Islet of Langerhans (tissue), 1 donor: ENCODE results near the gene PTPRT.
"Not testable (repeated sequence)": the region's sequence is repeated elsewhere in the genome, so short reads cannot be mapped to it uniquely, and the experiment has no call there.

Experiments used
- FAIRE-seq: peaks from one replicate; lab custom pipeline; 2011; peaks lifted over from hg19 to GRCh38; lab: Jason Lieb, UNC

The PTPRT gene

DNA sequence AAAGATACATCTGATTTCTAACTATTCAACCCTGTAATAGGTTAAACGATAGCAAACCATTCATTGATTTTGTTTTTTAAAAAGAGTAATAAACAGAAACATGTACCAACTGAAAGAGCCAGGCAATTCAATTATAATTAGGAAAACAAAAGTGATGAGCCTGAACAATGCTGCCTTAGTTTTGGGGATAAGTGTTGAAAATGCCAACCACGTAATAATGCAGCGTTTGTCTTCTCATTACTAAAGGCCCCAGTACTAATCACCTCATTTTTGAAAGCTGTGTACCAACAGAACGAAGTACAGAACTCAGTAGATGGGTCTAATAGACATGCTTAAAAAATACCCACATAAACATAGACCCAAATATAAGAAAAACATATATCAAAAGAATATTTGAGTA is 907.9 kb downstream of the PTPRT start:
- FAIRE-seq: no peak

DNA sequence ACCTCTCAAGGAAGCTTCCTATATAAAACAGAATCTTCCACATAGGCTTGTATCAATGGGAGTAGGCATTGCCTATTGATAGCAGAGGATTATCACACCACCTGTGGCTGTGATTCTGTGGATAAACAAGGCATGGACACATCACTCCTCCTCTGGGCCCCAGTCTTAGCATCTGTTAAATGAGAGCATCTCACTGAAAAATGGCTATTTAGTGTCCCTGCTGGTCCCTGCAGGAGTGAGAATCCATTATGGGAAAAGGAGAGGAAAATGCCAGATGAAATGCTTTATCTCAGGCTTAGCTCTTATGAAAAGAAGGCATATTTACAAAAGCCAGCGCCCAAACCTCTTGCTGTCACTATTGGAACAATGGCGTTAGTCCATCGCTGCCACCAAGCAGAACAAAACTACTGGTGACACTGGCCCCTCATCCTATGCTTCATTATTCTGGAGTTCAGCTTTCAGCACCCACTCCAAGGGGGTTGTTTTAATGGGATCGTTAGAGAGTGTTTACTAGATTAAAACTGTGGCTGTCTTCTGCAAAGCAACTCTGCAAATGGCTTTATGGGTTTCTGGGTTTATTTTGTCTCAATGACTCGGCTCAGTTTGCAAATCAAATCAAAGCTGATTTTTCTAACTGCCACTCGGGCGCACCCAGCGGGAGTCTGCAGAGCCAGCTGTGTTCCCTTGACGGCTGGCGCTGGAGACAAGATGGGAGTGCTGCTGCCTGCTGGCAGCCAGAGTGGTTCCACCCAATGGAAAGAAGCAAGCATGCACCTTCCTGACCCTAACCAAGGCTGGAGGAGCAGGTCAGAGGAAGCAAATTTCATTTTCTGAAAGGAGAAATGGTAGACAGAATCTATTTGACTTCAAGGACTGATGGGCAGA is 912.7 kb downstream of the PTPRT start:
- no peak for FAIRE-seq

DNA sequence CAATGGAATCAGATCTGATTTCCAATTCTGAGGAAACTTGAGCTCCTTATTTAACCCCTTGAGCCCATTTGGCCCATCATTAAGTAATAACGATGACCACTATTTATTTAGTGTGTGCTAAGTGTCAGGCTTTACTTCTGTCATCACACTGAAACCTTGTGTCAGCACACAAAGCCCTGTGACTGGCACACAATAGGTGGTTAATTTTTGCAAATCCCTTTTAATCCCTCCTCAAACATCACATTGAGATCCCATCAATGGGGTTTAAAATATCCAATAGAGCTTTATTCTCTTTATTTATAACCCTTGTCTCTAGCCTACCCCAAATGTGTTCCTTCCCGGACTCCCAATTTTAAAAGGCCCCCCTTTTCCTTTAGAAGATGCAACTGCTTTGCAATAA is 914.7 kb downstream of the PTPRT start:
- FAIRE-seq: no peak

DNA sequence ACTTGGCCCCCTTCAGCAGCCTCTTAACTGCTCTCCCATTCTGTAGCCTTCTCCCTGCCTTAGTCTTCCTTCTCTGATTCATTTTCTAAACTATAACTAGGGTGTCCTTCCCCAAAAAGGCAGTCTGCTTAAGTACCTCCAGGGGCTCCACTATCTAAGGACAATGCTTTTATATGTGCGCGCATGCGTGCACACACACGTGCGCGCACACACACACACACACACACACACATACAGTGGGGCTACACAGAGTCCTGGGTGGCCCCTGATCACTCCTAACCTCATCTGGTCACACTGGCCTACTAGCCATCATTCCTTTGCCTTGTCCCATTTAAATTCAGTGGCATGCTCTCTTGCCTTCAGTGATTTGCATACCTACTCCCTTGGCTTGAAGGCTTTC is 917.2 kb downstream of the PTPRT start:
- no peak for FAIRE-seq

DNA sequence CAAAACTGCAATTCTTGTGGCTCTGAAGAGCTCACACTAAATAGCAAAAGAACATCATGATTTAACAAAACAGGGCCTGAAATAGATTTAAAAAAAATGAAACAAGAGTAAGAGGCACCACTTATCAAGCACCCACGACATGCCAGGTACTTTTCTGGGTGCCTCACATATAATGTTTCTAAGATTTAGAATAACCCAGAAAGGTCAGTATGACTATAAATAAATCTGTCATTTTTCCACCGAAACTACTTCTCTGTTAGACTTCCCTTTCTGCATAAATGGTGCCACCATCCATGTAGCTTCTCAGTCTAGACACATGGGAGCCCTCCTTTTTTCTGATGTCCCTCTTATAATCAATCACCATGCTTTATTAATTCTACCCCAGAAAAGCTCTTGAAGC is 919.2 kb downstream of the PTPRT start:
- no peak for FAIRE-seq

DNA sequence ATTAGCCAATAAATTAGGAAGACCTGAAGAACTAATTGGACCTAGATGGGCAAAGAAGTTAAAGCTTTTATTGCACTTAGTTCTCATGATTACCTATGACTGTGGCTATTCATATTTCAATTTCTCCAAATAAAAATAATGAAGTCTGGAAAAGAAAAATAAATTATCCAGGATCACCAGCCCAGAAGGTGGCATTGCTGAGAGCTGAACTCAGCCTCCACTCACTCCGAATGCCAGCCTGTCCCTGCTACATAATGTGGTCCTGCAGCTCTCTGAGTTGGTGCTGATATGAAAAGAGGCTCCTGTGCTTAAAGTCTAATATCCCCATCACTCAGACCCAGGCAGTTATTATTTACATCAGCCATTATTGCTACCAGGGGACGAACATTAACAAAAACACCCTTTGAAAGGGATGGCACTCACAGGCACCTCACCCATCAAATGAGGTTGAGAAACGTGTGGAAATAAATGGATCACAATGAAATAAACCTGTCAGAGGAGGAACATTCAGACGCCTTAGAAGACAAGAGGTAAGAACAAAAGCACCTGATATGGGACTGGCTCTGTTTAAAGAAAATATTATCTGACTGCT is 921.8 kb downstream of the PTPRT start:
- no peak for FAIRE-seq

DNA sequence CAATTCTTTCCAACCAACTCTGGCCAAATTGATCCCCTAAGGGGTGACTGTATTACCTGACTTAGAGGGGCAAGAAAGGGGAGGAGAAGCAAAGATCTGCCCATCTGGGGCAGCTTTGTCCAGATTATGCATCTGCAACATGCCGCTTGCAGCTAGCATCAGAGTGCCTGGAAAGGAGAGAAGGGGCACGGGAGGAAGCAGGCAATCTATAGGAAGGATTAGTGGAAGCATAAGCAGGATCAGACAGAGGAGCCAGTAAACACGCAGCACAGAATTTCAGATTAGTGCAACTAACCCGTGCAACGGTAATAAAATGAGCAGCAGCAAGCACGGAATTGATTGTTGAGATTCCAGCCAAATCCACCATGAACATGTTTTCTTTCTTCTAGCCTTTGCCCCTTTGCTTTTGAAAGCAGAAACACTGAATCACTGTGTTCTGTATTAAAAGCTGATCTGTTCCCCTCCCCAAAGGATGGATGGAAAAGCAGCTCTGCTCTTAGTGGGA is 927.9 kb downstream of the PTPRT start:
- no peak for FAIRE-seq

DNA sequence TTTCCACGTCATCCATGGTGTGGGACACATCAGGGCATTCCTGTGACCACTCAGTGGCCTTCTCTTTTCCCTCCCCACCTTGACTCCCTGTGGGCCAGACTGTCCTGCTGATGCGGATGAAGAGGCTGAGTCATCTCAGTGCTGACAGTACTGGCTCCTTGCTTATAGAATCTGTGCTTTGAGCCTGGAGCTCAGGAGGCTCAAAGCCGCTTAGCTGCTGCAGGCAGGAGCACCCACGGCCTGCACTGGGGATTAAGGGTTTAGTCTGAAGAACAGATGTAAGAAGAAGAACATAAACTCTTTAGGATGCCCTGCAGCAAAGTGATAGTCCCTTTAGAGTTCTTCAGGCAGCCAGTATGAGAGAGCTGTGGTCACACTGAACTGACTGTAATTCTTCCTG is 929.5 kb downstream of the PTPRT start:
- no peak for FAIRE-seq

DNA sequence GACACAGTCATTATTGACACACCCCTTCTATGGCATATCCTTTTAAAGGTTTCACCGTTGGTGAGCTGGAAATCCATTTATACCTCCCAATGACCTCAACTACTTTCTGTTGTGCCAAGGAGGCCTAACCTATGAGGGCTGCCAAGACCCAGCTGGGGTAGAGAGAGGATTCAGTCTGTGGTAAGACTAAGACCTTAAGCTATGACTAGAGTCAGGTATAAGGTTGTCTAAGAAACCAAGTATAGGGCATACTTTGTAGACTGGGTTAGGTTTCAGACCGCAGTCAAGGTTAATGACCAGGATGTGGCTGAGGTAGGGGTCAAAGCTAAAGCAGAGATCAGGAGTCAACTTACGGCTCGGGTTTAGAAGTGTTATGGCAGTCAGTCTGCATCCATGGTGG is 930.3 kb downstream of the PTPRT start:
- FAIRE-seq: no peak

DNA sequence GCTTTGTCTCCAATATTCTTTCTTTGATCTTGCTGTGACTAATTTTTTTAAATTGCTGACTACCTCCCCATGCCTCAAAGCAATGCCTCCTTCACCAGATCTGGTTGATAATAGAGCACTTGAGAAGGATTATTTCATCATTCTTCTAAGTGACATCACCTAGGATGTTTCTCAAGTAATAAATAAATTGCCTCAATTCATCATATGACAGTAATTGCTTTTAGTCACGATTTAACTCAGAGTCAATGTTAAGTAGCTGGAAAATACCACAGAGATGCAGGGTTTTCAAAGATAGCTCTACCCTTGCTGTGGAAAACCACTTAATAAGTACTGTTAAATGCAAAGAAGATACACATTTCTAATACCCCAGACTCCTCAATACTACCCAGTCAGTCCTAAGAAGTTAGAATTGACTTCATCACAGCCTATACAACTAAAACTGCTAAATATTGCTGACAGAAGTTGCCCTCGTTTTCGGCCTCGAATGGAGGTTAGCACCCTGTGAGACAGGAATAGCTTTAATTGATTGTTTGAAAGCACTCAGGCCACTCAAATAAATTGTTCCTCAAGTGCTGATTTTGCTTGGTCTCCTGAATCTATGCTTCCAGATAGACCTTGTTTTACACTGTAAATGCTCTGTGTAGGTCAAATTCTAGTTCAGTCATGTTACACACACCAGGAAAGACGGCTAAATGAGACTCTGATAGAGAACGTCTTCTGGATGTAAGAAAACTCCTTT is 931.0 kb downstream of the PTPRT start:
- no peak for FAIRE-seq

DNA sequence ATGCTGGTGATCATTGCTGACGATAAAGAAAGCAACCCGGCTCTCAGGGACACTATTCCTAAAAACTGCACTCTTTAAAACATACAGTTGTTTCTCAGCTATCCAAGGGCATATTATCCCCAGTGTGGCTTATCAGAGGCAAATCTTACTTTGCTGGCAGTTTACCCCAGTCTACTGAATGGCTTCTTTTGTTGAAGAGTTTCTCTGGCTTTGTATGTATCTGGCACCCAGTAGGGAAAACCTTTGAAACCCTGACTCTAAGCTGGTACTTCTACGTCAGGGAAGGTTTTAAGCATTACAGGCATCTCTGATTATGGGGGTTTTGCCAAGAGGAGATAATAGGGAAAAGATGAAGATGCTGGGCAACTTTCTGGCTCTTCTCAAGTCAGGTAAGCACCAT is 933.9 kb downstream of the PTPRT start:
- FAIRE-seq: no peak

DNA sequence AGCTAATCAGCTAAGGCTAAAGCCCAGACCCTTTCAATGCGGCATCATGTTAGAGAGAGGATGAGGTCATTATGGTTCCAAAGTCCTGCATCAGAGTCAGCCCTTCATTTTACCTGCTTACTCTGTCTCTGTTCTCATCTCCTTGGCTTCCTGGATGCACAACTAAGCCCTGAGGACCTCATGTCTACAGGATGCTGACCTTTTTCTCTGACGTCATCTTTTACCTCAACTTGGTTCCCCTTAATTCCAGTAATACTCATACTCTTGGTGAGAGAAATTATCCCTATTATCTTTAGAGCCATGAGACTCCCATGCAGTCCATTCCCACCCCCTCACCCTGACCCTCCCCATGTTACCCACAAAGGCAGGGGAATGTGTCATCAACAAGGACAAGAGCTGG is 935.0 kb downstream of the PTPRT start:
- FAIRE-seq: no peak

DNA sequence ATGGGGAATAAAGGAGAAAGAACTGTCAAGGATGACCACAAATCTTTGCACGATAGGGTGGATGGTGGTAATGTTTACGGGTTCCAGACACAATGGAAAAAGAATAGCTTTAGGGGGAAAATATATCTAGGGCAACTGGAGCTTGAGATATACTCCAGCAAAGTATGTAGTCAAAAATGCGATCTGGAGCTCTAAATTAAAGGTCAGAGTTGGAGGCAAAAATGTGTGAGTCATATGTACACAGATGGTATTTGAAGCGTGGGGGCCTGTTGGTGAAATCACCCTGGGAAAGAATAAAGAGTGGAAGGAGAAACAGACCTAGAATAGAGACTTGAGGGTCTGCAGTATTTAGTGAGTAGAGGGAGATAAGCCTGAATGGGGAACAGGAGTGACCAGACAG is 937.6 kb downstream of the PTPRT start:
- FAIRE-seq: no peak

DNA sequence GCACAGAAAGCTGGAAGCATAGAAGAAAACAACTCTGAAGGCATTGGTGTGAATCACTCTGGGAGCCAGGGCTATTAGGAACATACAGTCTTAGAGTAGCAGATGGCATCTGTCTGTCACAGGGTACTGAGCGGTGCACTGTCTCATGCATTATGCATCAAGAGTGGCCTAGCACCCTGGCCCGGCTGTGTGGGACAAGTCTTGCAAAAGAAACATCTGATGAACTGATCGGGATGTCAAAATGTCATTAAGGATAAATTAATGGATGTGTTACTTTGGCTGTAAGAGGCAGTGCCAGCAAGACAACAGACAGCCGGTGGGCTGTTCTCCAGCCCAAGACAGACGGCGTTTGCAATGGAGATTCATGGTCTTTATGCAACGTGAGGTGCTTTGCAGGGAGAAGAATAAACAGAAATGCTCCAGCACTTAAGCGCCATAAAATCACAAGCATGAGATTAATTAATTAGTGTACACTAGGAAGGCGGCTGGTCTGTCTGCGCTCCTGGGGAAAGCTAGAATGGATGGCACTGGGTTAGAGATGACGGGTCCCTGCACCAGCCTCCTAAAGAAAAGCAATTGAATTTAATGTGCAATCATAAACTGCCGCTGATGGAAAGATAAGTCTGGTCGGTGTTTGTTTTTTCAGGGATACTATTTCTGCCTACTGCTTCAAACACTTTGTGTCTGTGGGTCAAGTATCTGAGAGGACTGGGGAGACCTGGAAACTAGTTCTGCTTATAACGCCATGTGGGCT is 970.9 kb downstream of the PTPRT start:
- FAIRE-seq: no peak

DNA sequence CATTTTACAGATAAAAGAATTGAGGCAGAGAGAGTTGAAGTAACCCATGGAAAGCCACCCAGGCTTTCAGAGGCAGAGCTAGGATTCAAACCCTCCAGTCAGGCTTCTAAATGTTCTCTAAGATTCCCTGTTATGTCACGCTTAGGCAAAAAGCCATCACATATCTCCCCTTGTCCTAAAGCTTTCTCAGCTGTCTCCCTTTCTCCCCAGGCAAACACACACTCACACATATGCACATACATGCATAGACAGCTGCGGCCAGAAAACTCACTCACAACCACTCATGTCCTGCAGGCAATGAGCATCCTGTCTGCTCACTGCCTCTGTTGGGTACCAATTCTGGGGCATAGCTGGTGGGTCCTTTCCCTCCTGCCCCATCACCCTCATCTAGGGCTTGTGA is 975.6 kb downstream of the PTPRT start:
- no peak for FAIRE-seq

DNA sequence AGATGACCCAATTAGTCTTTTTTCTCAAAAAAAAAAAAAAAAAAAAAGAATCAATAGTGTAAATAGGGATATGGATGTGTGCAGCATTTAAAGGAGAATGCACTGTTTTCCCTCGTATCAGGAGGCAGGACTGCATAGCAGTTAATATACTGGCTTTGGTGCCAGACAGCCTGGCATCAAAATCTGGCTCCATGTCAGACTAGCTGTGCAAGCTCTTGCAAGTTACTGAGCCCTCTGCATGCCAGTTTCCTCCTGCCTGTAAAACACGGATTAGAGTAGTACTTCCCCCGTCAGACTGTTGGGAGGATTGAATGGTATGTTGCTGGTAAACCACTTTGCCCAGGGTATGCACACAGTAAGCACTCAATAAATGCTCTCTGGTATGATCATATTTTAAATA is 977.3 kb downstream of the PTPRT start:
- FAIRE-seq: no peak

DNA sequence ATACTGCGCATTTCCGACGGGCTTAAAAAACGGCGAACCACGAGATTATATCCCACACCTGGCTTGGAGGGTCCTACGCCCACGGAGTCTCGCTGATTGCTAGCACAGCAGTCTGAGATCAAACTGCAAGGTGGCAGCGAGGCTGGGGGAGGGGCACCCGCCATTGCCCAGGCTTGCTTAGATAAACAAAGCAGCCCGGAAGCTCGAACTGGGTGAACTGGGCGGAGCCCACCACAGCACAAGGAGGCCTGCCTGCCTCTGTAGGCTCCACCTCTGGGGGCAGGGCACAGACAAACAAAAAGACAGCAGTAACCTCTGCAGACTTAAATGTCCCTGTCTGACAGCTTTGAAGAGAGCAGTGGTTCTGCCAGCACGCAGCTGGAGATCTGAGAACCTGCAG is 983.1 kb downstream of the PTPRT start:
- FAIRE-seq: not testable (repeated sequence)

DNA sequence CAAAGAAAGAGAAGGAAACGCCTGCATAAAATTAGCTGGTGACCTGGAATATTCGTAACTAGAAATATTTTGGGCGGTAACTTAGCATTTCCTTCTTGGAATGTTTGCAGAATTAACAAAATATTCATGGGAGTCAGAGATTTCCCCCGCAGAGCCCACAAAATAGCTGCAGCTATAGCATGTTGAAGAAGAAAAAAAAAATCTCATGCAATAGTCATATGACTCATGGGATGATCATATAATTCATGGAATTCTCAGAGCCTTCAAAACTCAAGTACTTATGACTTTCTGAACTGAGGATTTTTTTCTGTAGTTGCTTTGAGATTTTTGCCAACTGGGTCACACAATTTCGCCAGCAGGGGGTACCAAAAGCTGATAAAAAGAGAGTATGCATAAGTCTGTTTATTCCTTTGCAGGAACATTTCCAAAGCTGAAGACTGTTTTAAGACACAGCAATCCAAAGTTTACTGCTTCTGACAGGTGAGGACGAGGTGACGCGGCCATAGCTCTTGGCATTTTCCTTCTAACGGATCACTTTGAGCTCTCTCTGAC is 985.5 kb downstream of the PTPRT start:
- no peak for FAIRE-seq

DNA sequence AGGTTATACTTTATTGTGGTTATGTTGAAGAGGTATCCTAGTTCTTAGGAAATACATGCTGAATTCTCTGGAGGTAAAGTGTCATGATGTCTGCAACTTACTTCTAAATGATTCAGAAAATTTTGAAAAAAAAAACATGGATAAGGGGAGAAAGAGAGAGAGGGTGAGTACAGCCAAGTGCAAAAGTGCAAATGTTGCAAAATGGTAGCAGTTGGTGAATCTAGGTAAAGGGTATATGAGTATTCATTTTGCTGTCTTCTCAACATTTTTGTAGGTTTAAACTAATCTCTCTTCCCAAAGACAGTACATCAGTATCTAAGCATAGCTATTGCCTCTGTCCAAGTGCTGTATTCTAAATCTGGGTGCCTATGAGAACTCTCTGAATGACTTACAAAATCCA is 992.1 kb downstream of the PTPRT start:
- FAIRE-seq: no peak

DNA sequence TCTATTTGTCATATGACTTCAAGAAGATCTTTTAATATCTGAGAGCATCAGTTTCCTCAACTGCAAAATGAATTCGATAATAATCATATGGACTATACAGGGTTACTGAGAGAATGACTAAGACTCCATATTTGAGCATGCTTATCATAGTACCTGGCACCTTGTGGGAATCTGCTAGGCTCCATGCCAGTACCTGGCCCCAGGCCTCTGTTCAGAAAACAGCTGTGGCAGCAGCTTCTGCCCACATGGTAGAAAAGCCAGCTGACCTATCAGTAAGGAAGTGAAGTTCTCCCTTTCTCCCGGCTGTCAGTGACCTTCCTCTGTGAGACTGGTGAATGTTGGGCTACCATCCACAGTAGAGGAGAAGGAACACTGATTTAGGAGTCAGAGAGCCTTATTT is 996.6 kb downstream of the PTPRT start:
- no peak for FAIRE-seq

DNA sequence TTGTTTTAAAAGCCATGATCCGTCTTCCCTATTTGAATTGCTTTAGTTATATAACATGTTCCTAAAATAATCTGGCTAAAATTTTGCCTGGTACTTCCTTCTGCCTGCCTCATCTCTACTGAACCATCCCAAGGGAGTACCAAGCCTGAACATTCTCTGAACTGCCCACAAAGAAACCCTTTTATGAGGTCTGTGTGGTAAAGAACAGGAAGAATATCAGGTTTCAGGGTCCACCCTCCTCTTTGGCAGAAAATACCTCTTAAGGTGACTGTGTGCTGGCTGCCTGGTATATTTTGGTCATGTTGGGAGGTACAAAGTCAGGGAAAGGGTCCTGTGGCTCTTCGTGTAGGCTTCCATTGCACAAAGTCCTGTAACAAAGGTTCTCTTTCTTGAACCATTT is 997.4 kb downstream of the PTPRT start:
- FAIRE-seq: no peak
